PC-3 (cell line): Measurements from ENCODE around the gene HOXD4.

Source experiments
- CTCF ChIP-seq: fragments of 300-600 bp; sonication (generic); conservative IDR thresholded peaks from 2 replicates; pipeline ENCODE4 v1.5.1; 2017; ENCODE audit warnings: antibody characterized with exemption, low read depth, mild to moderate bottlenecking, low read length
- EZH2phosphoT487 ChIP-seq: fragments of 300-600 bp; sonication (generic); IDR thresholded peaks from 2 replicates; pipeline ENCODE4 v1.6.1; 2018; ENCODE audit warnings: mild to moderate bottlenecking, antibody characterized with exemption, low read length, borderline replicate concordance

- TF ChIP-seq CTCF = no peak
- TF ChIP-seq EZH2phosphoT487 = no peak
These were observed 9.1 kb upstream of the HOXD4 start for GRCh38 chr2:176142281-176142680.
